SK-N-SH (cell line): ENCODE measurements around the gene ILF3. TPM values are rescaled to one million over a fixed set of nuclear protein-coding genes. Genes with fewer than 3 reads are reported as not detected.

ENCODE experiments used
- CTCF ChIA-PET: fragments of 300-600, 350-600 bp; formaldehyde crosslinking; extraction: SDS; loops from one replicate; lab custom pipeline; 2021; lab: Yijun Ruan, JAX
- POLR2A ChIA-PET: fragments of 350-600 bp; sonication (Branson Sonifier 250); formaldehyde crosslinking; extraction: SDS; loops from one replicate; lab custom pipeline; 2020; ENCODE audit warnings: antibody characterized with exemption, inconsistent platforms; lab: Yijun Ruan, JAX
- DNase-seq: peaks from one replicate; pipeline ENCODE4 v3.0.0; 2012
- H2AFZ ChIP-seq: fragments of 200-600 bp; sonication (generic); 2 replicates; pipeline ENCODE4 v1.8.1; 2016; ENCODE audit warnings: antibody characterized with exemption, mild to moderate bottlenecking, low read depth
- H3F3A ChIP-seq: fragments of 200-600 bp; sonication (generic); replicated peaks from 2 replicates; pipeline ENCODE3; 2016; ENCODE audit warnings: antibody characterized with exemption, mild to moderate bottlenecking; ENCODE audit not compliant: insufficient read depth
- H3K27ac ChIP-seq, 2 experiments: fragments of 200-500 bp in 1 of 2; fragments of 200-600 bp in 1 of 2; sonication (Bioruptor generic) in 1 of 2; sonication (generic), shearing (Covaris generic) in 1 of 2; 2 replicates each; pipeline versions ENCODE4 v1.5.1 to v1.6.1; 2014 to 2016; ENCODE audit warnings: low read depth in 2 of 2, inconsistent platforms in 1 of 2, low read length in 1 of 2, mild to moderate bottlenecking in 1 of 2, mixed read lengths in 1 of 2
- H3K27me3 ChIP-seq: fragments of 200-600 bp; sonication (generic), shearing (Covaris generic); 2 replicates; pipeline ENCODE4 v1.6.1; 2016; ENCODE audit warnings: mixed run types; ENCODE audit not compliant: insufficient read depth
- H3K36me3 ChIP-seq, 2 experiments: fragments of 200-500 bp in 1 of 2; fragments of 200-600 bp in 1 of 2; sonication (Bioruptor generic) in 1 of 2; sonication (generic) in 1 of 2; replicated peaks in 1 of 2; 2 replicates each; pipeline versions ENCODE3 to v1.5.1; 2014 to 2016; ENCODE audit warnings: low read length in 1 of 2, mild to moderate bottlenecking in 1 of 2; ENCODE audit not compliant: insufficient read depth in 2 of 2, control insufficient read depth in 1 of 2
- H3K4me1 ChIP-seq, 2 experiments: fragments of 200-500 bp in 1 of 2; fragments of 200-600 bp in 1 of 2; sonication (Bioruptor generic) in 1 of 2; sonication (generic), shearing (Covaris generic) in 1 of 2; 2 replicates each; pipeline versions ENCODE4 v1.5.1 to v1.6.1; 2014 to 2016; ENCODE audit warnings: low read depth in 1 of 2, low read length in 1 of 2, mixed run types in 1 of 2; ENCODE audit not compliant: insufficient read depth in 2 of 2, control insufficient read depth in 1 of 2
- H3K4me2 ChIP-seq: fragments of 200-600 bp; sonication (generic), shearing (Covaris generic); 2 replicates; pipeline ENCODE4 v1.6.1; 2017; ENCODE audit warnings: mixed run types
- H3K4me3 ChIP-seq, 2 experiments: fragments of 200-500 bp in 1 of 2; fragments of 200-600 bp in 1 of 2; sonication (Bioruptor generic) in 1 of 2; sonication (generic), shearing (Covaris generic) in 1 of 2; 2 replicates each; pipeline versions ENCODE4 v1.5.1 to v1.8.1; 2014 to 2016; ENCODE audit warnings: low read depth in 2 of 2, inconsistent platforms in 1 of 2, low read length in 1 of 2, mild to moderate bottlenecking in 1 of 2, mixed read lengths in 1 of 2, moderate library complexity in 1 of 2
- H3K79me2 ChIP-seq: fragments of 200-600 bp; sonication (generic); 2 replicates; pipeline ENCODE4 v1.8.1; 2017; ENCODE audit warnings: mild to moderate bottlenecking; ENCODE audit not compliant: insufficient read depth
- H3K9ac ChIP-seq: fragments of 200-600 bp; sonication (generic); 2 replicates; pipeline ENCODE4 v1.6.1; 2017; ENCODE audit warnings: mixed run types
- H3K9me2 ChIP-seq: fragments of 200-600 bp; sonication (generic); 2 replicates; pipeline ENCODE4 v1.6.1; 2017; ENCODE audit warnings: mixed run types
- H3K9me3 ChIP-seq: fragments of 200-600 bp; sonication (generic); 2 replicates; pipeline ENCODE4 v1.6.1; 2017; ENCODE audit warnings: mixed run types, mild to moderate bottlenecking, moderate library complexity
- H4K20me1 ChIP-seq: fragments of 200-600 bp; sonication (generic); 2 replicates; pipeline ENCODE4 v1.6.1; 2017; ENCODE audit warnings: mild to moderate bottlenecking, mixed run types; ENCODE audit not compliant: insufficient read depth
- CHD2 ChIP-seq: fragments of 150-350 bp; IDR thresholded peaks from 2 replicates; pipeline ENCODE4 v1.6.1; 2018; ENCODE audit warnings: low read length; ENCODE audit not compliant: partially characterized antibody
- EP300 ChIP-seq, 2 experiments: IDR thresholded peaks; 2 replicates each; pipeline versions ENCODE4 v1.4.0 to v1.6.1; 2012; ENCODE audit warnings: borderline replicate concordance in 1 of 2, low read depth in 1 of 2, low read length in 1 of 2
- FOSL2 ChIP-seq: IDR thresholded peaks from 2 replicates; pipeline ENCODE4 v1.4.0; 2012; ENCODE audit warnings: low read depth, mild to moderate bottlenecking, moderate library complexity, borderline replicate concordance
- FOXJ3 ChIP-seq: sonication (generic); formaldehyde crosslinking; IDR thresholded peaks from 2 replicates; pipeline ENCODE4 v1.5.1; 2020; ENCODE audit warnings: mild to moderate bottlenecking, missing genetic modification reagents
- FOXM1 ChIP-seq: IDR thresholded peaks from 2 replicates; pipeline ENCODE4 v1.4.0; 2012; ENCODE audit warnings: low read depth, mild to moderate bottlenecking
- GATA2 ChIP-seq: sonication (generic); formaldehyde crosslinking; IDR thresholded peaks from 2 replicates; pipeline ENCODE4 v1.5.0; 2020; ENCODE audit warnings: mild to moderate bottlenecking, missing genetic modification reagents
- IRF3 ChIP-seq: fragments of 150-350 bp; IDR thresholded peaks from 2 replicates; pipeline ENCODE4 v1.6.1; 2016; ENCODE audit warnings: mild to moderate bottlenecking, low read depth, low read length
- JUND ChIP-seq: IDR thresholded peaks from 2 replicates; pipeline ENCODE4 v1.4.0; 2012
- MAX ChIP-seq: IDR thresholded peaks from 2 replicates; pipeline ENCODE4 v1.4.0; 2012; ENCODE audit warnings: low read depth
- MEF2A ChIP-seq: IDR thresholded peaks from 2 replicates; pipeline ENCODE4 v1.4.0; 2012; ENCODE audit warnings: low read depth, borderline replicate concordance
- MXI1 ChIP-seq: IDR thresholded peaks from 2 replicates; pipeline ENCODE4 v1.6.1; 2012; ENCODE audit warnings: mild to moderate bottlenecking, low read depth, low read length, improper control_type of control experiment
- NFIC ChIP-seq: IDR thresholded peaks from 2 replicates; pipeline ENCODE4 v1.4.0; 2012; ENCODE audit warnings: borderline replicate concordance
- NRF1 ChIP-seq: IDR thresholded peaks from 2 replicates; pipeline ENCODE4 v1.6.1; 2012; ENCODE audit warnings: low read depth, mild to moderate bottlenecking, low read length
- POLR2AphosphoS5 ChIP-seq: IDR thresholded peaks from 2 replicates; pipeline ENCODE4 v1.6.1; 2012; ENCODE audit warnings: low read depth, low read length
- RAD21 ChIP-seq: IDR thresholded peaks from 2 replicates; pipeline ENCODE4 v1.6.1; 2012; ENCODE audit warnings: mild to moderate bottlenecking, low read length
- RCOR1 ChIP-seq: fragments of 150-350 bp; IDR thresholded peaks from 2 replicates; pipeline ENCODE4 v1.6.1; 2017; ENCODE audit warnings: antibody characterized with exemption, low read length
- SIN3A ChIP-seq: IDR thresholded peaks from 2 replicates; pipeline ENCODE4 v1.6.1; 2012; ENCODE audit warnings: low read depth, mild to moderate bottlenecking, low read length, moderate library complexity, borderline replicate concordance
- TAF1 ChIP-seq: IDR thresholded peaks from 2 replicates; pipeline ENCODE4 v1.6.1; 2012; ENCODE audit warnings: low read depth, mild to moderate bottlenecking, low read length, moderate library complexity, borderline replicate concordance
- TCF12 ChIP-seq: IDR thresholded peaks from 2 replicates; pipeline ENCODE4 v1.4.0; 2012
- TEAD4 ChIP-seq: IDR thresholded peaks from 2 replicates; pipeline ENCODE4 v1.4.0; 2012; ENCODE audit warnings: mild to moderate bottlenecking, borderline replicate concordance; ENCODE audit not compliant: insufficient read depth
- YY1 ChIP-seq: IDR thresholded peaks from 2 replicates; pipeline ENCODE4 v1.4.0; 2012; ENCODE audit warnings: low read depth, mild to moderate bottlenecking
- WGBS: methylation state at CpG from one replicate; pipeline ENCODE4 v1.1.6; 2017; ENCODE audit warnings: low lambda C conversion rate; 5-methylcytosine and 5-hydroxymethylcytosine counted together
- polyA plus RNA-seq, 3 experiments: library from polyadenylated mRNA; depleted of rRNA; stranded (reverse); fragments of >200 nt; gene quantifications; 2 replicates each; pipeline ENCODE4 v1.2.3, GENCODE V29; 2012
- TF ChIP-seq, protein P1 (sequence below): IDR thresholded peaks from 2 replicates; pipeline ENCODE4; 2012
- TF ChIP-seq, protein P2 (sequence below): IDR thresholded peaks from 2 replicates; pipeline ENCODE4 v1.6.1; 2012; ENCODE audit warnings: mild to moderate bottlenecking, low read depth, low read length, moderate library complexity

The ILF3 gene
- polyA plus RNA-seq, 1 of the 3 experiments (the other 2 are of a cell fraction) = 229 TPM

DNA sequence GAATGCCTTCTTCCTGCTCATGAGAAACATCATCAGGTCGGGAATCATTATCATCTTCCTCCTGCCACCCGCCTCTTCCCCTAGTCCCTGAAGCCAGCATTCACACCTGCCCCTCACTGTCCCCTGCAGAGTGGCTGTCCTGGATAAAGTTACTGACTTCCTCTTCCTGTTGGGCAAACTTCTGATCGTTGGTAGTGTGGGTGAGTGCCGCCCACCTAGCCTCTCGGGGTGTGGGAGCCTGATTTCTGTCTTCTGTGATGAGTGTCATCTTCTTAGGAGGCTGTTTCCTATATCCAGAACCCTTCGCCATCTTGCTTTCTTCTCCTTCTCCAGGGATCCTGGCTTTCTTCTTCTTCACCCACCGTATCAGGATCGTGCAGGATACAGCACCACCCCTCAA lies 16.3 kb upstream of the ILF3 start:
- Histone ChIP-seq H4K20me1 (no peaks in the 10 kb centered on the region), H3K4me3 (no peak overlapping the region), H3F3A (no peaks in the 10 kb centered on the region), H3K36me3 (peaks cover 15 to 30% of the 10 kb centered on the region in 2 experiments), H3K79me2 (no peaks in the 10 kb centered on the region), H3K9me2 (no peaks in the 10 kb centered on the region), H3K27ac (no peak overlapping the region), H3K4me2 (no peak overlapping the region), H3K9ac (no peak overlapping the region), H2AFZ (no peak overlapping the region), H3K9me3 (no peaks in the 10 kb centered on the region), H3K27me3 (no peaks in the 10 kb centered on the region), H3K4me1 (no peaks in the 10 kb centered on the region)
- ChIA-PET CTCF (interaction anchor here (0.9 kb wide), 1 partner anchor 62 kb away, joined by 3 read pairs; no protein-coding TSS in a partner anchor), POLR2A (no interaction called here)
- 94% methylated on average over 8 of the region's 8 CpGs for WGBS
- no peak for DNase-seq
- TF ChIP-seq TEAD4 = no peak
- no peak for TF ChIP-seq NFIC
- TF ChIP-seq, protein P1, sequence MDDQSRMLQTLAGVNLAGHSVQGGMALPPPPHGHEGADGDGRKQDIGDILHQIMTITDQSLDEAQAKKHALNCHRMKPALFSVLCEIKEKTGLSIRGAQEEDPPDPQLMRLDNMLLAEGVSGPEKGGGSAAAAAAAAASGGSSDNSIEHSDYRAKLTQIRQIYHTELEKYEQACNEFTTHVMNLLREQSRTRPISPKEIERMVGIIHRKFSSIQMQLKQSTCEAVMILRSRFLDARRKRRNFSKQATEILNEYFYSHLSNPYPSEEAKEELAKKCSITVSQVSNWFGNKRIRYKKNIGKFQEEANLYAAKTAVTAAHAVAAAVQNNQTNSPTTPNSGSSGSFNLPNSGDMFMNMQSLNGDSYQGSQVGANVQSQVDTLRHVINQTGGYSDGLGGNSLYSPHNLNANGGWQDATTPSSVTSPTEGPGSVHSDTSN = no peak
- TF ChIP-seq FOSL2 = no peak
- TF ChIP-seq MXI1 = no peak
- TF ChIP-seq GATA2 (CRISPR knock-in tag) = no peak
- TF ChIP-seq MAX = no peak

- no peaks in the 10 kb centered on the region for H3K79me2 ChIP-seq
- H3K9ac ChIP-seq = no peak overlapping the region
- H3K4me3 ChIP-seq = no peak overlapping the region
- H3K9me2 ChIP-seq = no peaks in the 10 kb centered on the region
- POLR2A ChIA-PET = interaction anchor here (1.3 kb wide), 1 partner anchor 12 kb away, joined by 3 read pairs; no protein-coding TSS in a partner anchor
- H4K20me1 ChIP-seq = no peaks in the 10 kb centered on the region
- peaks cover 10 to 14% of the 10 kb centered on the region in 2 experiments; a peak in 3 of 4 replicates for H3K4me1 ChIP-seq
- 97% methylated on average over 8 of the region's 8 CpGs for WGBS
- H3K27ac ChIP-seq = no peak overlapping the region
- no peak for DNase-seq
- H3K9me3 ChIP-seq = no peaks in the 10 kb centered on the region
- peaks cover 11 to 25% of the 10 kb centered on the region in 2 experiments for H3K36me3 ChIP-seq
- CTCF ChIA-PET = interaction anchor here (1.4 to 15.7 kb wide), 2 partner anchors 9 to 57 kb away, joined by 4 to 330 read pairs; no protein-coding TSS in a partner anchor
- H2AFZ ChIP-seq = no peak overlapping the region
- H3F3A ChIP-seq = peaks cover 9% of the 10 kb centered on the region
- no peak overlapping the region for H3K4me2 ChIP-seq
- H3K27me3 ChIP-seq = no peaks in the 10 kb centered on the region
- no peak for TF ChIP-seq TEAD4
- TF ChIP-seq TAF1 = no peak
- no peak for TF ChIP-seq TCF12
- TF ChIP-seq EP300 (IDR thresholded peaks at IDR 0.05; ENCODE audit: borderline replicate concordance in 1 of 2, low read depth in 1 of 2, low read length in 1 of 2) = no peak
- no peak for TF ChIP-seq SIN3A
- TF ChIP-seq POLR2AphosphoS5 = no peak
- no peak for TF ChIP-seq RAD21
- no peak for TF ChIP-seq NFIC
- TF ChIP-seq NRF1 = no peak
- TF ChIP-seq MEF2A = no peak
- TF ChIP-seq JUND = no peak
- no peak for TF ChIP-seq FOXJ3
- TF ChIP-seq YY1 = no peak
- TF ChIP-seq, protein P1 = no peak
- TF ChIP-seq FOXM1 = no peak
- TF ChIP-seq, protein P2, sequence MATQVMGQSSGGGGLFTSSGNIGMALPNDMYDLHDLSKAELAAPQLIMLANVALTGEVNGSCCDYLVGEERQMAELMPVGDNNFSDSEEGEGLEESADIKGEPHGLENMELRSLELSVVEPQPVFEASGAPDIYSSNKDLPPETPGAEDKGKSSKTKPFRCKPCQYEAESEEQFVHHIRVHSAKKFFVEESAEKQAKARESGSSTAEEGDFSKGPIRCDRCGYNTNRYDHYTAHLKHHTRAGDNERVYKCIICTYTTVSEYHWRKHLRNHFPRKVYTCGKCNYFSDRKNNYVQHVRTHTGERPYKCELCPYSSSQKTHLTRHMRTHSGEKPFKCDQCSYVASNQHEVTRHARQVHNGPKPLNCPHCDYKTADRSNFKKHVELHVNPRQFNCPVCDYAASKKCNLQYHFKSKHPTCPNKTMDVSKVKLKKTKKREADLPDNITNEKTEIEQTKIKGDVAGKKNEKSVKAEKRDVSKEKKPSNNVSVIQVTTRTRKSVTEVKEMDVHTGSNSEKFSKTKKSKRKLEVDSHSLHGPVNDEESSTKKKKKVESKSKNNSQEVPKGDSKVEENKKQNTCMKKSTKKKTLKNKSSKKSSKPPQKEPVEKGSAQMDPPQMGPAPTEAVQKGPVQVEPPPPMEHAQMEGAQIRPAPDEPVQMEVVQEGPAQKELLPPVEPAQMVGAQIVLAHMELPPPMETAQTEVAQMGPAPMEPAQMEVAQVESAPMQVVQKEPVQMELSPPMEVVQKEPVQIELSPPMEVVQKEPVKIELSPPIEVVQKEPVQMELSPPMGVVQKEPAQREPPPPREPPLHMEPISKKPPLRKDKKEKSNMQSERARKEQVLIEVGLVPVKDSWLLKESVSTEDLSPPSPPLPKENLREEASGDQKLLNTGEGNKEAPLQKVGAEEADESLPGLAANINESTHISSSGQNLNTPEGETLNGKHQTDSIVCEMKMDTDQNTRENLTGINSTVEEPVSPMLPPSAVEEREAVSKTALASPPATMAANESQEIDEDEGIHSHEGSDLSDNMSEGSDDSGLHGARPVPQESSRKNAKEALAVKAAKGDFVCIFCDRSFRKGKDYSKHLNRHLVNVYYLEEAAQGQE = no peak
- no peak for TF ChIP-seq RCOR1
- TF ChIP-seq IRF3 = no peak
- no peak for TF ChIP-seq CHD2
Observed at GRCh38 chr19:10639836-10640235, 14.3 kb upstream of the ILF3 start.
